PC-3 (cell line): ENCODE results near the gene SKAP1. TPM values are rescaled to one million over a fixed set of nuclear protein-coding genes. Genes with fewer than 3 reads are reported as not detected.
"Not testable (repeated sequence)": the region's sequence is repeated elsewhere in the genome, so short reads cannot be mapped to it uniquely, and the experiment has no call there.

Experiments used
- ATAC-seq: fragments of 200-7000 bp; cut with Tn5 transposase; 2 replicates; pipeline ENCODE4 v1.9.1; 2020; ENCODE audit warnings: mild to moderate bottlenecking, moderate library complexity
- BruUV-seq: library from RNA; stranded (reverse); fragments of 400-500 nt; replicated peaks from 2 replicates; lab custom pipeline; 2021; lab: Mats Ljungman, UMichigan
- CTCF ChIA-PET: fragments of 300-600 bp; sonication (Branson Sonifier 250); formaldehyde crosslinking; loops from one replicate; lab custom pipeline; 2022; ENCODE audit warnings: antibody characterized with exemption; lab: Charles Lee
- POLR2A ChIA-PET: fragments of 300-600 bp; sonication (Branson Sonifier 250); formaldehyde crosslinking; loops from one replicate; lab custom pipeline; 2022; ENCODE audit warnings: antibody characterized with exemption; ENCODE audit not compliant: unreplicated experiment; lab: Charles Lee
- DNase-seq: peaks from one replicate; pipeline ENCODE4 v3.0.0-alpha.2; 2015
- H2AFZ ChIP-seq: fragments of 300-600 bp; sonication (generic); 2 replicates; pipeline ENCODE4 v1.6.0; 2016; ENCODE audit warnings: antibody characterized with exemption, low read length
- H3F3A ChIP-seq: fragments of 300-600 bp; sonication (generic); one replicate; pipeline ENCODE4 v1.6.0; 2017; ENCODE audit warnings: antibody characterized with exemption, low read length, control low read depth, mild to moderate bottlenecking; ENCODE audit not compliant: unreplicated experiment
- H3K27ac ChIP-seq: fragments of 300-600 bp; sonication (generic); 2 replicates; pipeline ENCODE4 v1.5.1; 2016; ENCODE audit warnings: mild to moderate bottlenecking, low read length
- H3K27me3 ChIP-seq: fragments of 300-600 bp; sonication (generic); 2 replicates; pipeline ENCODE4 v1.6.1; 2016; ENCODE audit warnings: low read length, mixed read lengths
- H3K36me3 ChIP-seq: fragments of 300-600 bp; sonication (generic); 2 replicates; pipeline ENCODE4 v1.6.1; 2016; ENCODE audit warnings: low read depth, mixed run types, low read length, mixed read lengths
- H3K4me1 ChIP-seq: fragments of 300-600 bp; sonication (generic); 2 replicates; pipeline ENCODE4 v1.5.1; 2016; ENCODE audit warnings: low read length; ENCODE audit not compliant: insufficient read depth
- H3K4me2 ChIP-seq: fragments of 300-600 bp; sonication (generic); 2 replicates; pipeline ENCODE4 v1.6.0; 2016; ENCODE audit warnings: low read length
- H3K4me3 ChIP-seq: fragments of 300-600 bp; sonication (generic); 2 replicates; pipeline ENCODE4 v1.5.1; 2016; ENCODE audit warnings: mild to moderate bottlenecking, low read length, mixed read lengths
- H3K79me2 ChIP-seq: fragments of 300-600 bp; sonication (generic); 2 replicates; pipeline ENCODE4 v1.6.1; 2017; ENCODE audit warnings: low read length, mixed read lengths
- H3K9ac ChIP-seq: fragments of 300-600 bp; sonication (generic); 2 replicates; pipeline ENCODE4 v1.6.0; 2016; ENCODE audit warnings: mild to moderate bottlenecking, low read length
- H3K9me2 ChIP-seq: fragments of 300-600 bp; sonication (generic); replicated peaks from 2 replicates; pipeline ENCODE4 v1.6.1; 2016; ENCODE audit warnings: mixed run types, low read length, mixed read lengths
- H3K9me3 ChIP-seq: fragments of 300-600 bp; sonication (generic); 2 replicates; pipeline ENCODE4 v1.6.1; 2016; ENCODE audit warnings: low read length, mixed read lengths
- H4K20me1 ChIP-seq: fragments of 300-600 bp; sonication (generic); 2 replicates; pipeline ENCODE4 v1.6.1; 2016; ENCODE audit warnings: low read length, mixed read lengths
- CTCF ChIP-seq: fragments of 300-600 bp; sonication (generic); conservative IDR thresholded peaks from 2 replicates; pipeline ENCODE4 v1.5.1; 2017; ENCODE audit warnings: antibody characterized with exemption, low read depth, mild to moderate bottlenecking, low read length
- EZH2 ChIP-seq: fragments of 300-600 bp; sonication (generic); IDR thresholded peaks from one replicate; pipeline ENCODE4 v1.6.1; 2017; ENCODE audit warnings: antibody characterized with exemption, mild to moderate bottlenecking, low read length; ENCODE audit not compliant: unreplicated experiment
- EZH2phosphoT487 ChIP-seq: fragments of 300-600 bp; sonication (generic); IDR thresholded peaks from 2 replicates; pipeline ENCODE4 v1.6.1; 2018; ENCODE audit warnings: mild to moderate bottlenecking, antibody characterized with exemption, low read length, borderline replicate concordance
- intact Hi-C: fragments of 100-400 bp; cut with micrococcal nuclease; formaldehyde crosslinking; loops from 2 replicates; pipeline ENCODE4 v1.9.0; 2023
- total RNA-seq: library from RNA; depleted of rRNA; stranded (reverse); fragments of >200 nt; gene quantifications from 2 replicates; pipeline ENCODE4 v1.2.3, GENCODE V29; 2014

SKAP1 gene
- total RNA-seq, 1 experiment from 2014 or later: not detected

DNA sequence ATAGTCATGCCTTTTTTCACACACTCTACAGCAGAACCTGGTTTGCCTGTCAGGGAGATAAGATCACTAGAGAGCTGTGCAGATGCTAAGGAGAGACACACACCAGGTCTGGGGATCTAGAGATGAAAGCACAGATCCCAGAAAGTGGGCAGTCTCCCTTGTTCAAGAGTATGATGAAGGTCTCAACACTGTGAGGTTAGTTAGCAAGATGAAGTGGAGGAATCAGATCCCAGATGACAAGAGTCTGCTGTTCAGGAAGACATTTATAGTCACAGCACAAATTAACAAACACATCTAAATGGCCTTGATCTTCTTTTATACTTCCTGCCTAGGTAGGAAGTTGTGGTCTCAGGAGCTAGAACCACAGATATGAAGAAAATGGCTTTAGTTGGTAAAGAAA, 23.4 kb upstream of the SKAP1 start:
- Histone ChIP-seq H3K79me2 (no peaks in the 10 kb centered on the region), H3K9me2 (no peaks in the 10 kb centered on the region), H3K4me1 (peaks cover 9% of the 10 kb centered on the region), H3K9ac (no peak overlapping the region), H3K9me3 (no peaks in the 10 kb centered on the region), H3K36me3 (no peaks in the 10 kb centered on the region), H3K4me2 (no peak overlapping the region), H3K27me3 (no peaks in the 10 kb centered on the region), H3F3A (no peaks in the 10 kb centered on the region), H3K4me3 (no peak overlapping the region), H2AFZ (no peak overlapping the region), H4K20me1 (no peaks in the 10 kb centered on the region), H3K27ac (no peak overlapping the region)
- POLR2A ChIA-PET: no interaction called here
- ATAC-seq (no peak), DNase-seq (no peak)
- TF ChIP-seq CTCF (no peak), EZH2 (no peak), EZH2phosphoT487 (no peak)
- CTCF ChIA-PET: no interaction called here
- intact Hi-C loops: no loop called here
- BruUV-seq: no TSS peak

DNA sequence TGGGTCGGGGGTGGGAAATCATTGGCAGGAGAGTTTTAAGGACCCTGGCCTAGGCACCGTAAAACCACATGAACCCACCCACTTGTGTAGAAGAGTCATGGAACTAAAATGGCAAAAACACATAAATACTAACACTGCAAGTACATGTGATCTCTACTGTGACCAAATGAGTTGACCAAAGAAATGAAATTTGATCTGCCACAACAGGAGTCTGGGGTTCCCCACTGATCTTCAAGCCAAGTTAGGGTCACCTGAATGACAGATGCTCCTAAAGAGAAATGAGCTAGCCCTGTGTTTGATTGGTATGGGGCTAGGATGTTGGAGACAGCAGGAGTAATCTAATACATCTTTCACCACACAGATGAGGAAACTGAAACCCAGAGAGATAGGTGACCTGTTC, 21.5 kb upstream of the SKAP1 start:
- CTCF ChIA-PET: no interaction called here
- Histone ChIP-seq H3K79me2 (no peaks in the 10 kb centered on the region), H3F3A (no peaks in the 10 kb centered on the region), H4K20me1 (no peaks in the 10 kb centered on the region), H3K9me3 (no peaks in the 10 kb centered on the region), H3K27ac (no peak overlapping the region), H3K9ac (no peak overlapping the region), H3K4me1 (0 out of 2 replicates have a peak, but pooled peaks cover 2% of the 10 kb centered on the region), H3K36me3 (no peaks in the 10 kb centered on the region), H3K4me3 (no peak overlapping the region), H2AFZ (no peak overlapping the region), H3K9me2 (no peaks in the 10 kb centered on the region), H3K4me2 (no peak overlapping the region), H3K27me3 (no peaks in the 10 kb centered on the region)
- ATAC-seq: no peak
- DNase-seq: no peak
- intact Hi-C loops: no loop called here
- BruUV-seq: no TSS peak
- POLR2A ChIA-PET: no interaction called here
- TF ChIP-seq EZH2: no peak

- H3F3A ChIP-seq, H3K4me2 ChIP-seq, H3K9ac ChIP-seq, H3K36me3 ChIP-seq, intact Hi-C loops, H3K4me1 ChIP-seq, H3K9me2 ChIP-seq, H2AFZ ChIP-seq, BruUV-seq, H3K9me3 ChIP-seq, CTCF ChIA-PET, POLR2A ChIA-PET, ATAC-seq, H3K79me2 ChIP-seq, H3K4me3 ChIP-seq, H3K27ac ChIP-seq, DNase-seq, H4K20me1 ChIP-seq, H3K27me3 ChIP-seq: not testable (repeated sequence)
Observed at GRCh38 chr17:48449335-48449734, 19.3 kb upstream of the SKAP1 start.

DNA sequence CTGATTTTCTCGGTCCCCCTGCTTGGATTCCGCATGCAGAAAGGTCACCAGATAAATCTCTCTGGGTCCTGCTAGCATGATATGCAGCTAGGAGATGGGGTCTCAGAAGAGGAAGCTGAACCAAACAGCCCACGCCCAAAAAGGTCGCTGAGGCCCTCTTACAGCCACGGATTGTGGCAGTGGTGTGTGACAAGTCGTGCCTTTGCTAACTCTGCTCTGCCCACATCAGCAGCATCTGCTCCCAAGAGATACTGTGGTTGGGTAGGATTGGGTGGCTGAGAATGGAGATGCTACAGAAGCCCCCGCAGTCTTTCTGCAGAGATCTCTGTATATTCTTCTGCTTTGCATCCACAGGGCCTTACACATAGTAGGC, 15.2 kb upstream of the SKAP1 start:
- H3K9me2 ChIP-seq: no peaks in the 10 kb centered on the region
- DNase-seq (no peak), ATAC-seq (no peak)
- no peaks in the 10 kb centered on the region for H3K36me3 ChIP-seq
- no peaks in the 10 kb centered on the region for H3K27me3 ChIP-seq
- H2AFZ ChIP-seq: no peak overlapping the region
- H3K9me3 ChIP-seq: no peaks in the 10 kb centered on the region
- H3K9ac ChIP-seq: no peak overlapping the region
- intact Hi-C loops: no loop called here
- CTCF ChIA-PET: no interaction called here
- H4K20me1 ChIP-seq: no peaks in the 10 kb centered on the region
- TF ChIP-seq EZH2 (no peak), CTCF (no peak), EZH2phosphoT487 (no peak)
- H3F3A ChIP-seq: no peaks in the 10 kb centered on the region
- H3K4me2 ChIP-seq: no peak overlapping the region
- POLR2A ChIA-PET: no interaction called here
- H3K79me2 ChIP-seq: no peaks in the 10 kb centered on the region
- no peak overlapping the region for H3K4me3 ChIP-seq
- 0 out of 2 replicates have a peak, but pooled peaks cover 5% of the 10 kb centered on the region for H3K4me1 ChIP-seq
- no peak overlapping the region for H3K27ac ChIP-seq
- BruUV-seq: no TSS peak
